Germinal center (tissue), 1 donor: ENCODE data around the gene CARD19.
A peak's percentile ranks its signal among the peaks of the same experiment; 100 is the strongest.
"Not testable (repeated sequence)": the region's sequence is repeated elsewhere in the genome, so short reads cannot be mapped to it uniquely, and the experiment has no call there.

Experiments used
- DNase-seq: peaks from one replicate; pipeline ENCODE4 v3.0.0; 2012; ENCODE audit warnings: mixed read lengths, low spot score

The CARD19 gene

GRCh38 chr9:93107151-93107824 lies 11.3 kb downstream of the CARD19 start:
- DNase-seq = no peak

- DNase-seq = no peak
Measured at GRCh38 chr9:93107825-93108161, 11.8 kb downstream of the CARD19 start.

- no peak for DNase-seq
Measured at GRCh38 chr9:93108291-93109041, 12.4 kb downstream of the CARD19 start.

GRCh38 chr9:93110311-93110855 lies 14.4 kb downstream of the CARD19 start:
- DNase-seq = no peak

- DNase-seq = no peak
Measured at GRCh38 chr9:93111001-93111370, 15.0 kb downstream of the CARD19 start.

GRCh38 chr9:93111371-93112115 lies 15.5 kb downstream of the CARD19 start:
- DNase-seq = no peak

GRCh38 chr9:93112116-93112863 lies 16.3 kb downstream of the CARD19 start:
- no peak for DNase-seq

- no peak for DNase-seq
Measured at GRCh38 chr9:93112864-93113389, 16.9 kb downstream of the CARD19 start.

GRCh38 chr9:93114169-93114983 lies 18.4 kb downstream of the CARD19 start:
- no peak for DNase-seq

- no peak for DNase-seq
Measured at GRCh38 chr9:93114984-93115335, 18.9 kb downstream of the CARD19 start.

GRCh38 chr9:93115486-93116071 lies 19.6 kb downstream of the CARD19 start:
- no peak for DNase-seq

- DNase-seq = no peak
Measured at GRCh38 chr9:93116072-93116961, 20.3 kb downstream of the CARD19 start.

GRCh38 chr9:93117521-93117920 lies 21.5 kb downstream of the CARD19 start:
- not testable (repeated sequence) for DNase-seq

GRCh38 chr9:93117924-93118862 lies 22.2 kb downstream of the CARD19 start:
- no peak for DNase-seq

- DNase-seq = no peak
Measured at GRCh38 chr9:93118863-93119702, 23.1 kb downstream of the CARD19 start.

- DNase-seq = no peak
Measured at GRCh38 chr9:93119703-93119952, 23.6 kb downstream of the CARD19 start.

GRCh38 chr9:93119953-93120845 lies 24.2 kb downstream of the CARD19 start:
- peak; percentile 79 for DNase-seq
